NT2/D1 (cell line): ENCODE measurements around the gene RERE.

Experiments used
- DNase-seq: peaks from one replicate; pipeline ENCODE4 v3.0.0-alpha.2; 2011; ENCODE audit warnings: low read depth, low spot score
- H3K27me3 ChIP-seq: 2 replicates; pipeline ENCODE4 v1.6.0; 2011; ENCODE audit warnings: mild to moderate bottlenecking; ENCODE audit not compliant: insufficient read length, insufficient read depth
- H3K36me3 ChIP-seq: 2 replicates; pipeline ENCODE4 v1.6.1; 2011; ENCODE audit warnings: mild to moderate bottlenecking, low read length, mixed read lengths; ENCODE audit not compliant: insufficient read depth, insufficient read length
- H3K4me1 ChIP-seq: 2 replicates; pipeline ENCODE4 v1.5.1; 2011; ENCODE audit not compliant: insufficient read depth, insufficient read length
- H3K4me3 ChIP-seq: 2 replicates; pipeline ENCODE4 v1.5.1; 2011; ENCODE audit warnings: low read depth; ENCODE audit not compliant: insufficient read length
- H3K9ac ChIP-seq: 2 replicates; pipeline ENCODE4 v1.6.0; 2011; ENCODE audit warnings: low read depth; ENCODE audit not compliant: insufficient read length
- H3K9me3 ChIP-seq: 2 replicates; pipeline ENCODE4 v1.5.1; 2011; ENCODE audit warnings: mild to moderate bottlenecking, low read length; ENCODE audit not compliant: insufficient read depth
- SUZ12 ChIP-seq: IDR thresholded peaks from 2 replicates; pipeline ENCODE4 v1.6.1; 2011; ENCODE audit not compliant: insufficient read length, insufficient read depth; ENCODE audit errors: extremely low read depth
- YY1 ChIP-seq: IDR thresholded peaks from 2 replicates; pipeline ENCODE4 v1.6.1; 2011; ENCODE audit not compliant: insufficient read length, insufficient read depth
- ZNF274 ChIP-seq: IDR thresholded peaks from 2 replicates; pipeline ENCODE4 v1.6.1; 2011; ENCODE audit warnings: mild to moderate bottlenecking, low read depth, low read length

Gene RERE

GRCh38 chr1:8543965-8544364 lies 273.5 kb downstream of the RERE start:
- Histone ChIP-seq H3K9me3 (peaks cover 9% of the 10 kb centered on the region), H3K36me3 (peaks cover 4% of the 10 kb centered on the region), H3K27me3 (no peaks in the 10 kb centered on the region), H3K9ac (no peak overlapping the region), H3K4me1 (no peaks in the 10 kb centered on the region), H3K4me3 (no peak overlapping the region)
- DNase-seq, result no peak
- no peak for TF ChIP-seq SUZ12
- TF ChIP-seq YY1, result no peak
- no peak for TF ChIP-seq ZNF274

- Histone ChIP-seq H3K9ac (no peak overlapping the region), H3K4me1 (no peaks in the 10 kb centered on the region)
- TF ChIP-seq YY1, result no peak
- TF ChIP-seq ZNF274, result no peak
Measured at GRCh38 chr1:8541961-8542521, 275.4 kb downstream of the RERE start.

GRCh38 chr1:8540971-8541370 lies 276.5 kb downstream of the RERE start:
- Histone ChIP-seq H3K4me3 (no peak overlapping the region), H3K9ac (no peak overlapping the region), H3K4me1 (no peaks in the 10 kb centered on the region), H3K36me3 (peaks cover 4% of the 10 kb centered on the region), H3K27me3 (no peaks in the 10 kb centered on the region), H3K9me3 (peaks cover 9% of the 10 kb centered on the region)
- no peak for DNase-seq
- no peak for TF ChIP-seq SUZ12
- no peak for TF ChIP-seq YY1
- no peak for TF ChIP-seq ZNF274

More at GRCh38 chr1:8541961-8542521, 275.4 kb downstream of the RERE start:
- no peak overlapping the region for H3K4me3 ChIP-seq
- H3K9me3 ChIP-seq, result peaks cover 9% of the 10 kb centered on the region
- peaks cover 4% of the 10 kb centered on the region for H3K36me3 ChIP-seq
- DNase-seq, result no peak
- H3K27me3 ChIP-seq, result no peaks in the 10 kb centered on the region

- H3K4me3 ChIP-seq, result no peak overlapping the region
- DNase-seq, result no peak
- no peak for TF ChIP-seq SUZ12
- TF ChIP-seq ZNF274, result no peak
- no peak for TF ChIP-seq YY1
- peaks cover 4% of the 10 kb centered on the region for H3K36me3 ChIP-seq
- H3K4me1 ChIP-seq, result no peaks in the 10 kb centered on the region
- no peak overlapping the region for H3K9ac ChIP-seq
- peaks cover 9% of the 10 kb centered on the region for H3K9me3 ChIP-seq
- H3K27me3 ChIP-seq, result no peaks in the 10 kb centered on the region
Measured at GRCh38 chr1:8540261-8540941, 277.0 kb downstream of the RERE start.

GRCh38 chr1:8539683-8540082 lies 277.8 kb downstream of the RERE start:
- no peak for DNase-seq
- Histone ChIP-seq H3K4me3 (no peak overlapping the region), H3K4me1 (no peaks in the 10 kb centered on the region), H3K27me3 (no peaks in the 10 kb centered on the region), H3K9ac (no peak overlapping the region), H3K36me3 (peaks cover 1% of the 10 kb centered on the region), H3K9me3 (peaks cover 9% of the 10 kb centered on the region)
- TF ChIP-seq YY1 (no peak), ZNF274 (no peak), SUZ12 (no peak)

- Histone ChIP-seq H3K4me3 (no peak overlapping the region), H3K9me3 (no peaks in the 10 kb centered on the region), H3K36me3 (no peaks in the 10 kb centered on the region), H3K9ac (no peak overlapping the region), H3K27me3 (no peaks in the 10 kb centered on the region), H3K4me1 (no peaks in the 10 kb centered on the region)
- TF ChIP-seq SUZ12, result no peak
- DNase-seq, result no peak
Measured at GRCh38 chr1:8538502-8538901, 278.9 kb downstream of the RERE start.

- Histone ChIP-seq H3K36me3 (no peaks in the 10 kb centered on the region), H3K9ac (no peak overlapping the region), H3K27me3 (no peaks in the 10 kb centered on the region), H3K9me3 (no peaks in the 10 kb centered on the region), H3K4me1 (no peaks in the 10 kb centered on the region), H3K4me3 (no peak overlapping the region)
- no peak for DNase-seq
- TF ChIP-seq YY1 (no peak), ZNF274 (no peak), SUZ12 (no peak)
Measured at GRCh38 chr1:8537991-8538390, 279.4 kb downstream of the RERE start.

GRCh38 chr1:8536515-8536914 lies 280.9 kb downstream of the RERE start:
- no peaks in the 10 kb centered on the region for H3K4me1 ChIP-seq
- H3K9ac ChIP-seq, result no peak overlapping the region
- H3K4me3 ChIP-seq, result no peak overlapping the region
- TF ChIP-seq ZNF274, result no peak
- TF ChIP-seq SUZ12, result no peak
- TF ChIP-seq YY1, result no peak
- DNase-seq, result no peak
- no peaks in the 10 kb centered on the region for H3K9me3 ChIP-seq
- H3K36me3 ChIP-seq, result no peaks in the 10 kb centered on the region
- no peaks in the 10 kb centered on the region for H3K27me3 ChIP-seq
